Amniotic epithelial cell (primary cell): ENCODE measurements around the gene KDM4B.
"Not testable (repeated sequence)": the region's sequence is repeated elsewhere in the genome, so short reads cannot be mapped to it uniquely, and the experiment has no call there.

Experiments
- DNase-seq: peaks from one replicate; pipeline ENCODE4 v3.0.0-alpha.2; 2010; ENCODE audit warnings: low read depth

Gene KDM4B

DNA sequence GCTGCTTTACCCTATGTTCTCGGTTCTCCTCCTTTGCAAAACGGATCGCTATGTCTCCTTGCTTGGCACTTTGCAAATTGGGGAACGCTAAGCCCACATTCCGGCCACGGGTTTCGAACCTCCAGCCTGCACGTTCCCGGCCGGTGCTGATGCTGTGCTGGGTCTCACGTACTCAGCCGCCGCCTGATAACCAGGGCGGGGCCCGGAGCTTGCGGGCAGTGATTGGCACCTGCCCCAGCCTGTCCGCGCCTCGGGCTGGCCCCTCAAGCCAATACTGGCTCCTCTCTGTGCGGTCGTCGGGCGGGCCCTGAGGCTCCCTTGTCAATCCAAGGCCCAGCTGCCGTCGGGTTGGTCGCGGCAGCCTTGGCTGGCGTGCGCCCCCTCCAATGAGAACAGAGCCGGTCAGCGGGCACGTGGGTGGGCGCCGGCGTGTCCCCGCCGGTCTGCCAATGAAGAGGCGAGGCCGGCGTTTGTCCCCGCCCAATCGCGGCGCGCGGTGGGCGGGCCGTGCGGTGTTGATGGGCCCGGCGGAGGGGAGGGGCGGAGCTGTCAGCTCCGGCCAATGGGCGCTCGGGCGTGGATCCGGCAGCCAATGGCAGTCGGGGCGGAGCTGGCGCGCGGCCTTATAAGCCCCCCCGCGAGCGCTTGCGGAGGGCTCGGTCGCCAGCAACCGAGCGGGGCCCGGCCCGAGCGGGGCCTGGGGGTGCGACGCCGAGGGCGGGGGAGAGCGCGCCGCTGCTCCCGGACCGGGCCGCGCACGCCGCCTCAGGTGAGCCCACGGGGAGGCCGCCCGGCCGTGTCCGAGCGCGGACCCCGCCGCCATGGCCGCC lies at the start of gene KDM4B:
TSS of gene KDM4B (plus strand) at position 652 of the 830 bp plus-strand sequence. CDS start 63,778 bp downstream, outside the sequence.
- DNase-seq: peak; percentile 99

DNA sequence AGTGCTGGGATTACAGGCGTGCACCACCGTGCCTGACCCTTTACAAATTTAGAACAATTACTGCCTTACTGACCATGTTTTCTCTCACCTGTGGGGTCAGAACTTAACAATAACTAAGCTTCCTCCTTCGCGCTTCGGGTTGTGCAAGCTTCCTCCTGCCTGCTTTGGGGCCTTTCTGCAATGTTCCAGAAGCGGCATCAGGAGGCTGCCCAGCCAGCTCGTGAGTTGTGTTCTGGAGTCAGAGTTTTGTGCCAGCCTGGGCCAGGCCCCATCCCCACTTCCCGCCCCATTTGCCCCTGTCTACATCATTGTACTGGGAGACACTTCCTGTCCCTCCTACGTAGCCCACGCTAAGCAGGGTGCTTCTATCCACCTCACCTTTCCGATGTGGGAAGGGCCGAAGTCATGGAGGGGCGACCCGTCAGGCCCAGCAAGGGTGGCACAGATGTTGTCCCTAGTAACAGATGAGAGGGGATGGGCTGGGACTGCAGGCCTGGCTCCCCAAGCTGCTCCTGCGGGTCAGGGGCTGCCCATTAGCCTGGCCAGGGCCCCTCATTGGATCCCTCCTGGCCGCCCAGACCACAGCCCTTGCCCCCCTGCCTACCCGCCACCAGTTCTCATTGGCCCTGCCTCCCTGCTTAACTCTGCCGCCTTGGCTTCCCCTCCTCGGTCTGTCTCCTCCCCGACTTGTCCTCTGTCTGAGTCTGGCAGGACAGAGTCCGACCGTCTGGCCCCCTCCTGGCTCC lies 46.2 kb upstream of the KDM4B start:
- DNase-seq: peak; percentile 52

DNA sequence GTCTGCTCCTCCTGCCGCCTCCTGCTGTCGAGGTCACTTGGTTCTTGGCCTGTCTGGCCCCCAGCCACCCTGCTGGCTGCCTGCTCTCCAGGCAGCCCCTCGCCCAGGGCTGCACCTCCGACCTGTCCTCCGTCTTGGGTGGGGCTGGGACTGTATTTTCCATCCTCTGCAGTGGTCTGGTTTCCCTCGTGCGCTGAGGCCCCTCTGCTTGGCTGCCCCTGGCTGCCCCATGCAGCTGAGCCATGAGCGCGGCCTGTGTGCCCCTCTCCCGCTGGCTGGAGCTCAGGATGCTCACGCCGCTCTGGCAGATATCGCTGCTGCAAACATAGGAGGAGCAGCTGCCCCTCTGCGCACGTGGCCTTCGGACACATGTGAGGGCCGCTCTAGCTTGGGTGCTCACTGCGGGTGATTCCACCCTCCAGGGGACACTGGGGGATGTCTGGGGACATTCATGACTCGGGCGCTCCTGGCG lies 45.6 kb upstream of the KDM4B start:
- DNase-seq: no peak

DNA sequence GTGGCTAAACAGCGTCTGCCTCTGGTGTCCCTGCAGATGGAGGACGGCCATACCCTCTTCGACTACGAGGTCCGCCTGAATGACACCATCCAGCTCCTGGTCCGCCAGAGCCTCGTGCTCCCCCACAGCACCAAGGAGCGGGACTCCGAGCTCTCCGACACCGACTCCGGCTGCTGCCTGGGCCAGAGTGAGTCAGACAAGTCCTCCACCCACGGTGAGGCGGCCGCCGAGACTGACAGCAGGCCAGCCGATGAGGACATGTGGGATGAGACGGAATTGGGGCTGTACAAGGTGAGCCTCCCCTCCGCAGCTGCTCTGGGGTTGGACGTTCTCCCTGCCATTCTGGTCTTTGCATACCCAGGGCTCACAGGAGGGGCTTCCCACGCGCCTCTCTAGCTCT lies 39.7 kb upstream of the KDM4B start:
- peak; percentile 56 for DNase-seq

DNA sequence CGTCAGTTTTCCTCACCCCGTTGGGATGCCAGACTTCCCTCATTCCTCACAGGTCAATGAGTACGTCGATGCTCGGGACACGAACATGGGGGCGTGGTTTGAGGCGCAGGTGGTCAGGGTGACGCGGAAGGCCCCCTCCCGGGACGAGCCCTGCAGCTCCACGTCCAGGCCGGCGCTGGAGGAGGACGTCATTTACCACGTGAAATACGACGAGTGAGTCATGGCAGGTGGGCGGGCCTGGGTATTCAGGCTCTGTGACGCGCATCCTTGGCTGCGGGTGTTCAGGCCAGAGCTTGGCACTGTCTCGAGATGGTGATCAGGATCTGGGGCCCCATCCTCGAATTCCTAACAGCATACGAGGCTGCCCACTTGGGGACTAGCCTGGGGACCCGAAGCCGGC lies 38.2 kb upstream of the KDM4B start:
- DNase-seq: peak; percentile 70

DNA sequence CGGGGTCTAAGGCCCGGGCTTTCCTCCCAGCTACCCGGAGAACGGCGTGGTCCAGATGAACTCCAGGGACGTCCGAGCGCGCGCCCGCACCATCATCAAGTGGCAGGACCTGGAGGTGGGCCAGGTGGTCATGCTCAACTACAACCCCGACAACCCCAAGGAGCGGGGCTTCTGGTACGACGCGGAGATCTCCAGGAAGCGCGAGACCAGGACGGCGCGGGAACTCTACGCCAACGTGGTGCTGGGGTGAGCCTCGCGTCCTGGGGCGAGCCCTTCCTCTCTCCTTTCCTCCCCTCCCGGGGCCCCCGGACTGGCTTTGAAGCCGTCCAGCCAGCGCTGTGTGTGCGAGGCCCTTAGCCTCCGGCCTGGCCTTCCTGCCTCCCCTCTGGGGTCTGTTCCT lies 36.2 kb upstream of the KDM4B start:
- no peak for DNase-seq

DNA sequence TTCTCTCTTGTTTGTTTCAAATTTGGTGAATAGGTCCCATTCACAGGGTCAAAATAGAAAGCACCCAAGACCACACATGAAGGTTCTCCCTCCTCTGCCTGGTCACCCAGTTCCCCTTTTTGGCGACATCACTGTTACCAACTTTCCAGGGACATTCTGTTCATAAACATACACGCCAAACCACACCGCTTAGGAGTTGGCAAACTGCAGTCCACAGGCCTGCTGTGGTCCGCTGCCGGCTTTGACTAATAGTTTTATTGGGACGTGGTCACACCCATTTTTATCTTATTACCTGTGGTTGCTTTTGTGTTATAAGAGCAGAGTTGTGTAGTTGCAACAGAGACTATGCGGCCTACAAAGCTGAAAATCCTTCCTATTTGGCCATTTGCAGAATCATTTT lies 35.4 kb upstream of the KDM4B start:
- peak; percentile 63 for DNase-seq

DNA sequence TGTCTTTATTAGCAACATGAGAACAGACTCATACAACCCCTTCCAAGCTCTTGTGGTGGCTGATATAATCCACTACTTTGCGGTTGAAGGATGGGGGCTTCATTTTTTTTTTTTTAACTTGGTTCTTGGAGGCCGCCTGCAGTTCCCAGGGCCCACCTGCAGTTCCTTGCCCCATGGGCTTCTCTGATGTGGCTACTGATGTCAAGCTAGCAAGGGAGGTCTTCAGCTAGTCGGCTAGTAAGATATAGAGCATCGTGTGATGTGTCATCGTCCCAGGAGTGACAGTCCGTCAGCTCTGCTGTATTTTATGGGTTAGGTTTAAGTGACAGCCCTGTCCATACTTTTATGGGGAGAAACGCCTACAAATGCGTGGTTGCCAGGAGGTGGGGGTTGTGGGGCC lies 33.5 kb upstream of the KDM4B start:
- DNase-seq: no peak

DNA sequence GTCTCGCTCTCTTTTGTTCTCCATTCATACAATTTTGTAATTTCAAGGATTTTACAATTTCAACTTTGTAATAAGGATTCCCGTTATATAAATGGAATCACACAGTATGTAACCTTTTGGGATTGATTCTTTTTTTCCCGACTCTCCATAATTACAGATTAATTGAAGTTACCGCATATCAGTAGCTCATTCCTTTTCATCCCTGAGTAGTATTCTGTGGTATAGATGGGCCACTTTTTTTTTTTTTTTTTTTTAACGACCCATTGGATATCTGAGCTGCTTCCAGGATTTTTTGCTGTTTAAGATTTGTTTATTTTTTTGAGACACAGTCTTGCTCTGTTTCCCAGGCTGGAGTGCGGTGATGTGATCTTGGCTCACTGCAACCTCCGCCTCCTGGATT lies 31.9 kb upstream of the KDM4B start:
- no peak for DNase-seq

DNA sequence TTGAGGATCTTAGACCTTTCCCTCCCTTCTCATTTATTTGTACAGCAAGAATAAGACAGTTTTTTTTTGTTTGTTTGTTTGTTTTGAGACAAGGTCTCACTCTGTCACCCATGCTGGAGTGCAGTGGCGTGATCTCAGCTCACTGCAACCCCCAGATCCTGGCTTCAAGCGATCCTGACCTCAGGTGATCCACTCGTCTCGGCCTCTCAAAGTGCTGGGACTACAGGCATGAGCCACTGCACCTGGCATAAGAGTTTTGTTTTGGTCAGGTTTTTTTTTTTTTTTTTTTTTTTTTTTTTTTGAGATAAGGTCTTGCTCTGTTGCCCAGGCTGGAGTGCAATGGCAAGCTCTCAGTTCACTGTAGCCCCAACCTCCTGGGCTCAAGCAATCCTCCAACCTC lies 30.5 kb upstream of the KDM4B start:
- DNase-seq: not testable (repeated sequence)

DNA sequence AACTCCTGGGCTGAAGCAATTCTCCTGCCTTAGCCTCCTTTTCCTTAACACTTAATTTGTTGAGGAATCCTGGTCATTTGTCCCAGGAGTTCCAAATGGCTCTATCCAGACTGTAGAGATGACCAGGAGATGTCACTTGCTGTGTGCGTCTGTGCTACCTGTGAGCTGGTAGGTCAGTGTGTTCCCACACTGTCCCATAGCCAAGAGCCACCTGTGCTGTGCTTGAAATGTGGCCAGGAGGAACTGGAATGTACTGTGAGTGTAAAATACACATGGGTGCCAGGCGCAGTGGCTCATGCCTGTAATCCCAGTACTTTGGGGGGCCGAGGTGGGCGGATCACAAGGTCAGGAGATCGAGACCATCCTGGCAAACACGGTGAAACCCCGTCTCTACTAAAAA lies 29.4 kb upstream of the KDM4B start:
- no peak for DNase-seq

DNA sequence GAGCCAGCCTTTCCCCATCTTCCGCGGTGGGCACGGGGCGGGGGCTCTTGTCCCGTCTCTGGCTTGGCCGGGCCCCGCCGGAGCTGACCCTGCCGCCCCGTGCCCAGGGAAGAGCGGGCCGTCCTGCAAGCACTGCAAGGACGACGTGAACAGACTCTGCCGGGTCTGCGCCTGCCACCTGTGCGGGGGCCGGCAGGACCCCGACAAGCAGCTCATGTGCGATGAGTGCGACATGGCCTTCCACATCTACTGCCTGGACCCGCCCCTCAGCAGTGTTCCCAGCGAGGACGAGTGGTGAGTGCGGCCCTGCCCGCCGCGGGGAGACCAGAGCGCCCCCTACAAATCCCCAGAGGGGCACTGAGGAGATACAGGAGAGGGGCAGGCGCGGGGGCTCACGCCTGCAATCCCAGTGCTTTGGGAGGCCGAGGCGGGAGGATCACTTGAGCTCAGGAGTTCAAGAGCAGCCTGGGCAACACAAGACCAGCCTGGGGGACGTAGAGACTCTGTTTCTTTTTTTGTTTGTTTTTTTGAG lies 27.2 kb upstream of the KDM4B start:
- DNase-seq: not testable (repeated sequence)

DNA sequence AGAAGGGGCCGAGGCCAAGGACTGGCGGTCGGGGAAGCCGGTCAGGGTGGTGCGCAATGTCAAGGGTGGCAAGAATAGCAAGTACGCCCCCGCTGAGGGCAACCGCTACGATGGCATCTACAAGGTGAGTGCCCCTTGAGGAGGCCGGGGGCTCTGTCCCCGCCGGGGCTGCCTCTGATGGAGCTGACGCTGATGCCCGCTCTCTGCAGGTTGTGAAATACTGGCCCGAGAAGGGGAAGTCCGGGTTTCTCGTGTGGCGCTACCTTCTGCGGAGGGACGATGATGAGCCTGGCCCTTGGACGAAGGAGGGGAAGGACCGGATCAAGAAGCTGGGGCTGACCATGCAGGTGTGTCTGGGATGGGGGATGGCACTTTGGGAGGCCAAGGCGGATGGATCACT lies 18.3 kb upstream of the KDM4B start:
- not testable (repeated sequence) for DNase-seq

DNA sequence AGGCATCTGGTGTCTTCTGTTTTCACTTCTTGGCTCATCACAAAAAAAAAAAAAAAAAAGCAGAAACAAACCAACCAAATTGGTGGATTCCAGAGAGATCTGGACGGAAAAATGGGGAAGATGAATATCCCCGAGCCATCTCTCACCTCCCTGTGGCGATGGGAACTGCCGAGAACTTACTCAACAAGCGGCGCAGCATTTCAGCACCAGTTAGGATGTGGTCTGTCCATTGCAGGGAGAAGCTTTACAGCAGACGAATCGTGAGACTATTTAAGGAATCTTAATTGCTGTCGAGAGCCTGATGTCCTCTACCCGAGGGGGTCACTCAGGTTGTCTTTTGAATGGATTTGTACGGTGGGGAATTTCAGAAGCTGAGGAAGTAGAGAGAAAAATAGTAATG lies 17.3 kb upstream of the KDM4B start:
- no peak for DNase-seq

DNA sequence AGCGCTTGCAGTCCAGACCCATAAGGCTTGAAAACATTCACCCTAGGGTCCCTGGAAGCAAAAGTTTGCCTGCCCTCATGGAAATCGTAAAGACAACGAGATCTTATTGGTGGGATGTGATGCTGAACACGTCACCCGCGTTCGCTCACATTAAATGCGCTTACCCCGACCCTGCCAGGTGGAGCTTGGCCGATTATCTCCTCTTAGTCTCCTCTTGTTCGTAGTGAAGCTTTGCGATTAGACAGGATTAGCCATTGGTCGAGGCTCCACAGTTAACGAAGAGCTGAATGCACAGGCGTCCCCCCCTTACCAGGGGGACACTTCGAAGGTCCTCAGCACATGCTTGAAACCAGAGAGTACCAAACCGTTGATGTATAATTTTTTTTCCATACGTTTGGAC lies 16.0 kb upstream of the KDM4B start:
- DNase-seq: no peak

DNA sequence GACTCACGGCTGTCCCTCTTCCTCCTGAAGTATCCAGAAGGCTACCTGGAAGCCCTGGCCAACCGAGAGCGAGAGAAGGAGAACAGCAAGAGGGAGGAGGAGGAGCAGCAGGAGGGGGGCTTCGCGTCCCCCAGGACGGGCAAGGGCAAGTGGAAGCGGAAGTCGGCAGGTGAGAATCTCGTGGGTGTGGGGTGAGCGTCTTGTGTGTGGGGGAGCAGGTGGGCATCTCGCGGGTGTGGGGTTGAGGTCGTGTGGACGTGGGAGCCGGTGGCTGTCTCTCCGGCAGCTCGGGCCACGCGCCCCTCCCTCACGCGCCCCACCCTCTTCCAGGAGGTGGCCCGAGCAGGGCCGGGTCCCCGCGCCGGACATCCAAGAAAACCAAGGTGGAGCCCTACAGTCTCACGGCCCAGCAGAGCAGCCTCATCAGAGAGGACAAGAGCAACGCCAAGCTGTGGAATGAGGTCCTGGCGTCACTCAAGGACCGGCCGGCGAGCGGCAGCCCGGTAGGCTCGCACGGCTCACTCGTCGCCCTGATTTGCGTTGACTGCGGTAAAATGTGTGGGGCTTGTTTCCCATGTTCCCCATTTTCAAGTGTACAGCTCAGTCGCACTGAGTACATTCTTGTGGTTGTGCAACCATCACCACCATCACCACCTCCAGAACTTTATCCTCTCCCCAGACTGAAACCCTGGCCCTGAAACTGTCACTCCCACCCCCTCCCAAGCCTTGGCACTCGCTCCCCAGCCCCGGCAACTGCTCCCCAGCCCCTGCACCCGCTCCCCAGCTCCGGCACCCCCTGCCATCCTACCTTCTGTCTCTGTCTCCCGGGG lies 14.4 kb upstream of the KDM4B start:
- peak; percentile 43 for DNase-seq

DNA sequence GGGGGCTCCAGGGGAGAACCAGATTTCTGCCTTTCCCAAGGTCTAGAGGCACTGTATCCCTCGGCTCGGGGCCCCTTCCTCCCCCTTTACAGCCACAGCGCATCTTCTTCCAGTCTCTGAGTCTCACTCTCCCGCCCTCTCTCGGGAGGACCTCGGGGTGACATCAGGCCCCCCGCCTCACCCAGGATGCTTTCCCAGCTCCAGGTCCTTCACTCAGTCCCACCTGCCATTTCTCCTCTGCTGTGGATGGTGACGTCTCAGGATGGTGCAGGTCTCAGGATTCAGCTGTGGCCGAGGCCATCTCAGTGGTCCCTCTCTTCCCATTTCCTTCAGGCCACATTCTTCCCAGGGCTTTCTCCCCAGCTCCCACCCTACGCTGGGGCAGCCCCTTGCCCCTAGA lies 13.6 kb upstream of the KDM4B start:
- no peak for DNase-seq

DNA sequence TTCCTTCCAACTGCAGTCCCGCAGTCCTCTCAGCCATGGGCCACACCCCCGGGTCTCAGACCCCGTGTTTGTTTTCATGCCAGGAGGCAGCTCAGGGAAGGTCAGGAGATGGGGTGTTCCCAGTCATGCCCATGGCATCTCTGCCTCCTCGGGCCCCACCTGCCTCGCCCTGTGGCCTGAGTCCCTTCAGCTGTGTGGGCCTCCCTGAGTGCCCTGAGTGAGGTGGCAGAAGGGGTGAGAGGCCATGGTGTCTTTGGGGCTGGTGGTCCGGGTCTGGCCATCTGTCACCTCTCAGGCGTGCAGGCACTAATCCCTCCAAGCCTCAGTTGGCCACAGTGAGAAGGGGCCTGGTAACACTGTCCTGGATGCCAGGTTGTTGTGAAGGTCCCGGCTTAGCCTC lies 10.9 kb upstream of the KDM4B start:
- DNase-seq: no peak

DNA sequence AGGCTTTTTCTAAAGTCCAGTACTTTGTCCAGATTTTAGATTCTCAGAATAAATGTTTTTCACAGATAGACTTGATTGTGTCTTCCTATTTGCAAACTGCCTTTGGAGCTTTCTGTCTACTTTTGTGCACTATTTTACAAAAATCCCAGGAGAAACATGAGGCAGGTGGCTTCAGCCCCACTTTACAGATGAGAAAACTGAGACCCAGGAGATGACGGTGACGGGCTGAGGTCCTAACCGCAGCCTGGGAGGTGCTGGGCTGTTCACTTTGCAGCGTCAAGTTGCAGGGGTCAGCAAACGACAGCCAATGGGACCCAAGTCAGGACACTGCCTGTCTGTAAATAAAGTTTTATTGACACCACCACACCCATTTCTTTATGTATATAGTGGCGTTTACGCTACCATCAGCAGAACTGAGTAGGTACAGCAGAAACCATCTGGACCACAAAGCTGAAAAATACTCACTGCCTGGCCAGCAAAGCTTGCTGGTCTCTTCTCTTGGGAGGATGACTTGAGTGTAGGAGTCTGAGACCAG lies 6.8 kb upstream of the KDM4B start:
- DNase-seq: no peak

DNA sequence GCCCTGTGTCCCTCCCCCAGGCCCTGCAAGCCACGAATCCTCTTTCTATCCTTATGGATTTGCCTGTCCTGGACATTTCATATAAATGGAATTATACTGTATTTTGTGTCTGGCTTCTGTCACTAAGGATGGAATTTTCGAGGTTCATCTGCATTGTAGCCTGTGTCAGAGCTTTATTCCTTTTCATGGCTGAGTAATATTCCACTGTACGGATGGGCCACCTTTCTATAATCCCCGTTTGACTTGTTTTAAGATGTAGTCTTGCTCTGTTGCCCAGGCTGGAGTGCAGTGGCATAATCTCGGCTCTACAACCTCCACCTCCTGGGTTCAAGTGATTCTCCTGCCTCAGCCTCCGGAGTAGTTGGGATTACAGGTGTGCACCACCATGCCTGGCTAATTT lies 3.9 kb upstream of the KDM4B start:
- no peak for DNase-seq

DNA sequence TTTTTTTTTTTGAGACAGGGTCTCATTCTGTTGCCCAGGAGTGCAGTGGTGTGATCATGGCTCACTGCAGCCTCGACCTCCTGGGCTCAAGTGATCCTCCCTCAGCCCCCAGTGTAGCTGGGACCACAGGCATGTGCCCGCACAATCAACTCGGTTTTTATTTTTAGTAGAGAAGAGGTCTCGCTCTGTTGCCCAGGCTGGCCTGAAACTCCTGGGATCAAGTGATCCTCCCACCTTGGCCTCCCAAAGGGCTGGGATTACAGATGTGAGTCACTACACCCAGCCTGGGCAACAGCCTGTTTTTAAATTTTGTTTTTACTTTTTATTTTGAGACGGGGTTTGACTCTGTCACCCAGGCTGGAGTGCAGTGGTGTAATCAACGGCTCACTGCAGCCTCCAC lies 2.3 kb upstream of the KDM4B start:
- DNase-seq: no peak
